ENCODE results near the gene CDH12.

- no peak for TF ChIP-seq CTCF (IDR thresholded peaks at IDR 0.05 in 2 of 3, conservative IDR thresholded peaks at IDR 0.05 in 1 of 3; ENCODE audit: borderline replicate concordance in 1 of 3, insufficient read depth in 1 of 3, low read depth in 2 of 3, low read length in 2 of 3)
- no peak for TF ChIP-seq REST (IDR thresholded peaks at IDR 0.05; ENCODE audit: low read depth)
- TF ChIP-seq EZH2 (IDR thresholded peaks at IDR 0.05), result no peak
- no peak for TF ChIP-seq YY1 (IDR thresholded peaks at IDR 0.05; ENCODE audit: extremely low read depth, insufficient replicate concordance, low read depth, low read length)
- TF ChIP-seq POLR2AphosphoS5 (IDR thresholded peaks at IDR 0.05; ENCODE audit: low read depth, low read length), result no peak
- no peak for TF ChIP-seq SP1 (IDR thresholded peaks at IDR 0.05; ENCODE audit: low read depth)
- TF ChIP-seq MAX (IDR thresholded peaks at IDR 0.05), result no peak
- no peak for TF ChIP-seq POLR2A (IDR thresholded peaks at IDR 0.05; ENCODE audit: borderline replicate concordance, extremely low read depth, insufficient read depth, insufficient read length)
- no peak for TF ChIP-seq ELF1 (IDR thresholded peaks at IDR 0.05; ENCODE audit: borderline replicate concordance, low read depth)
These were observed 607.4 kb downstream of the CDH12 start for GRCh38 chr5:22245770-22246169.
